Skin epidermis (tissue), 12 donors: ENCODE measurements around the gene ABCB4.

ENCODE experiments used
- H3K27ac ChIP-seq, 21 experiments: fragments of 200-600 bp; sonication (generic) in 11 of 21; one replicate each; pipeline ENCODE4 v1.5.0; 2020; ENCODE audit warnings: mild to moderate bottlenecking in 3 of 21, inconsistent platforms in 2 of 21, moderate library complexity in 2 of 21
- H3K4me3 ChIP-seq, 7 experiments: fragments of 200-600 bp; sonication (generic) in 2 of 7; one replicate each; pipeline ENCODE4 v1.5.0; 2020; ENCODE audit warnings: inconsistent platforms in 2 of 7, mild to moderate bottlenecking in 2 of 7, moderate library complexity in 1 of 7

The ABCB4 gene

DNA sequence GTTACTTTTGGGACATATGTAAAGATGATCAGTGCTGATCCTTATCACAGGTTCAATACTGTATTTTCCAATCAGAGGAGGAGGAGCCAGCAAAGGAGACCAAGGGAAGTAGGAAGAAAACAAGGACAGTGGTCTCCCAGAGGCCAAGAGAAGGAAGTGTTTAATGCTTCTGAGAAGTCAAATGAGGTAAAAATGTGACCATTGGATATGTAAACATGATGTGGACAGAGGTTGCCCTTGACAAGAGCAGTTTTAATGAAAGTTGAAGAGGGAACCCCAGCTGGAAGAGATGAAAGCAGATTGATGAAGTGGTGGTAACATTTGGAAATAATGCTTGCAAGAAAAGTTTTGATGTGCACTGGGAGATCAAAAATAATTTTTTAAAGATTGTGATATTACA lies 111.2 kb downstream of the ABCB4 start:
- H3K27ac ChIP-seq, result no peak overlapping the region
- no peak overlapping the region for H3K4me3 ChIP-seq

- Histone ChIP-seq H3K4me3 (no peak overlapping the region), H3K27ac (no peak overlapping the region)
Observed at GRCh38 chr7:87363342-87363741, 112.1 kb downstream of the ABCB4 start.

DNA sequence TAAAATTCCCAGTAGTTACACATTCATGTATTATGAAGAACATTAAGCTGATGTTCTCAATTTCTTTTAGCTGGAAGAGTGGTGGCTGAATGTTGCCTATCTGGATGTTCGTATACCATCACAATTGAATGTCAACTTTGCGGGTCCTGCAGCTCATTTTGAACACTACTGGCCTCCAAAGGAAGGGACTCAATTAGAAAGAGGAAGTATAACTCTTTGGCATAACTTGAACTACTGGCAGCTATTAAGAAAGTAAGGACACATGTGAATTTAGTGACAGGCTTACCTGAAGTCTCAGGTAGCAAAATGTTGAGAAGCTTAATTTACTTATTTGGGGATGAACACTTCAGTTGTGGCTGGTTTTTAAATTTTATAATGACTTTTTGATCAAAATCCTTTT lies 114.2 kb downstream of the ABCB4 start:
- Histone ChIP-seq H3K27ac (no peak overlapping the region), H3K4me3 (no peak overlapping the region)

- H3K27ac ChIP-seq, result no peak overlapping the region
- H3K4me3 ChIP-seq, result no peak overlapping the region
Observed at GRCh38 chr7:87359366-87359765, 116.1 kb downstream of the ABCB4 start.

GRCh38 chr7:87356448-87356847 lies 119.0 kb downstream of the ABCB4 start:
- H3K4me3 ChIP-seq, result no peak overlapping the region
- no peak overlapping the region for H3K27ac ChIP-seq

DNA sequence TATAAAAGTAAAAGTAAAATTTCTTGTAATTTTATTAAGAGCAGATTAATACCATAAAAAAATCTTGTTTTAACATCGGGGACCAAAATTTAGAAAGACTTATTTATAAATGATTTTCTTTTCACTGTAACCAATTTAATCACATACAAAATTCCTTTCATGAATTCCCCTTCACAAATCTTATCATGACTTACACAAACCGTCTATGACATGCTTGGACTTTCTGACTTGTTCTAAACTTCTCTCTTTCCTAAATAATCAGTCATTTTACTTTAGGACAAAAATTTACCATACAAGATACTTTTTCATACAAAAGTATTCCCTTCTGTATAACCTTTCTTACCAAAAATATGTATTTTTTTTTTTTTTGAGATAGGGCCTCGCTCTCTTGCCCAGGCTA lies 120.7 kb downstream of the ABCB4 start:
- Histone ChIP-seq H3K27ac (no peak overlapping the region), H3K4me3 (no peak overlapping the region)
